ENCODE data around the gene TRIM26. TPM values are rescaled to one million over a fixed set of nuclear protein-coding genes. Genes with fewer than 3 reads are reported as not detected.

The TRIM26 gene
- total and polyA plus RNA-seq, 12 donors, result 18.4 to 49.6 (median 36.9) TPM

DNA sequence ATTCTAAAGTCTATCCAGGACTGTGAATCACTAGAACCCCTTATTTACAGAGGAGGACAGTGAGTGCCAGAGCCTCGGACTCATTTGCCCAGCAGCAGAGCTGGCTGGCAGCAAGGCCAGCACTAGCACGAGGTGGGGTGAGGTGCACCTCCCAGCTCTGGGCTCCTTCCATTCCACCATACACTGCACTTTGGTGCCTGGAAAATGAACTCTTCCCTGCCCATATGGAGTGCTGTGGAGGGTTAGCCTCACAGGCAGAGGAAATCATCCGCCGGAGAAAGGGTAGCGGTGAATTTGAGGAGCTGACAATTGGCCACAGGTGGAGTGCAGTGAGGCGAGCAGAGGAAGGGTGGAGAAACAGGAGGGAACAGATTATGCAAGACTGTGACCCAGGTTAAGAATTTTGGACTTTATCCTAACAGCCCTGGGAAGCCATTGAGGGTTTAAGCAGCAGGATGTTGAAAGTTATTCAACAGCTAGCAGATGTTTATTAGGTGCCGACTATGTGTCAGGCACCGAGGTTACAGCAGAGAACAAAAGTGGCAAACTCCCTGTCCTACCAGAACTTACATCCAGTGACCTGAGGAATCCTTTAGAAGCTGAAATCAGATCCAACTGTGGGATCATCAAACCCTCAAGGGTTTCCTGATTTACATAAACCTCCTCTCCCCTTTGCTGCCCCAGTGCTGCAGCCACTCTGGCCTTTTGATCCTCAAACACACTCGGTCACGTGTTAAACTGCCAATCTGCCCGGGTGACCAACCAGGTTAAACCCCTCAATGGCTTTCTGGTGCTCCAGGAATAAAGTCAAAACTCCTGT lies 6.2 kb downstream of the TRIM26 start:
- Histone ChIP-seq H3K27ac (peak overlapping the region in 4 of 5 donors; percentile 9 to 79 (median 48)), H3K4me3 (no peak overlapping the region), H3K36me3 (replicated peaks in 1 of 2) (no peaks in the 10 kb centered on the region), H3K27me3 (no peaks in the 10 kb centered on the region), H3K9me3 (replicated peaks in 1 of 3) (no peaks in the 10 kb centered on the region), H3K4me1 (replicated peaks in 1 of 2) (peaks cover 27 to 39% of the 10 kb centered on the region in 2 donors)
- peak in 6 of 7 donors; percentile 41 to 73 (median 62) for DNase-seq
- 52 to 66% (median 55%) methylated on average over 8 to 11 of the region's 11 CpGs for WGBS, 4 donors
- intact Hi-C loops (cut with DNase I), result no loop called here
- TF ChIP-seq, protein P1, sequence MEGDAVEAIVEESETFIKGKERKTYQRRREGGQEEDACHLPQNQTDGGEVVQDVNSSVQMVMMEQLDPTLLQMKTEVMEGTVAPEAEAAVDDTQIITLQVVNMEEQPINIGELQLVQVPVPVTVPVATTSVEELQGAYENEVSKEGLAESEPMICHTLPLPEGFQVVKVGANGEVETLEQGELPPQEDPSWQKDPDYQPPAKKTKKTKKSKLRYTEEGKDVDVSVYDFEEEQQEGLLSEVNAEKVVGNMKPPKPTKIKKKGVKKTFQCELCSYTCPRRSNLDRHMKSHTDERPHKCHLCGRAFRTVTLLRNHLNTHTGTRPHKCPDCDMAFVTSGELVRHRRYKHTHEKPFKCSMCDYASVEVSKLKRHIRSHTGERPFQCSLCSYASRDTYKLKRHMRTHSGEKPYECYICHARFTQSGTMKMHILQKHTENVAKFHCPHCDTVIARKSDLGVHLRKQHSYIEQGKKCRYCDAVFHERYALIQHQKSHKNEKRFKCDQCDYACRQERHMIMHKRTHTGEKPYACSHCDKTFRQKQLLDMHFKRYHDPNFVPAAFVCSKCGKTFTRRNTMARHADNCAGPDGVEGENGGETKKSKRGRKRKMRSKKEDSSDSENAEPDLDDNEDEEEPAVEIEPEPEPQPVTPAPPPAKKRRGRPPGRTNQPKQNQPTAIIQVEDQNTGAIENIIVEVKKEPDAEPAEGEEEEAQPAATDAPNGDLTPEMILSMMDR (IDR thresholded peaks at IDR 0.05), result no peak
- no peak for TF ChIP-seq POLR2A (IDR thresholded peaks at IDR 0.05)

DNA sequence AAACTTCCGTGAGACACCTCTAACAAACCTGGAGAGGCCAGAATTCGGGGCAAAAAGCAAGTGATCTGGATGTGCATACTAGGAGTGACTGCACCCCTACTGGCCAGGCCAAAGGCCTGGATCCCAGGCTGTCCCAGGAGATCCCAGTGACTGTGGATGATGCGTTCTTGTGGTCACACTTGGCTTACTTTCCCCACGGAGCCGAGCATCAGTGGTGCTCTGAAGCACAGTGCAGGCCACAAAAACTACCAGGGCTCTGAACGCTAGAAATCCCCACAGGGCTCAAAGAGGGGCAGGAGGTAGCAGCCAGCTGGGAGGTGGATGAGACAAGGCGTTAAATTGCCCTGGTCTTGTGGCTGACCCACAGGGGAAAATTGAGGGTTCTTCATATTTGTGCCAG lies 7.1 kb downstream of the TRIM26 start:
- H3K9me3 ChIP-seq (replicated peaks in 1 of 3), result no peaks in the 10 kb centered on the region
- peak overlapping the region in 3 of 5 donors; percentile 45 to 79 (median 52) for H3K27ac ChIP-seq
- no peak for DNase-seq
- 78 to 96% (median 87%) methylated on average over 6 to 7 of the region's 7 CpGs for WGBS, 4 donors
- no peaks in the 10 kb centered on the region for H3K36me3 ChIP-seq (replicated peaks in 1 of 2)
- intact Hi-C loops (cut with DNase I), result no loop called here
- H3K27me3 ChIP-seq, result no peaks in the 10 kb centered on the region
- no peak overlapping the region for H3K4me3 ChIP-seq
- TF ChIP-seq, protein P1 (IDR thresholded peaks at IDR 0.05), result no peak
- no peak for TF ChIP-seq POLR2A (IDR thresholded peaks at IDR 0.05)
- H3K4me1 ChIP-seq (replicated peaks in 1 of 2), result peaks cover 19 to 39% of the 10 kb centered on the region in 2 donors

DNA sequence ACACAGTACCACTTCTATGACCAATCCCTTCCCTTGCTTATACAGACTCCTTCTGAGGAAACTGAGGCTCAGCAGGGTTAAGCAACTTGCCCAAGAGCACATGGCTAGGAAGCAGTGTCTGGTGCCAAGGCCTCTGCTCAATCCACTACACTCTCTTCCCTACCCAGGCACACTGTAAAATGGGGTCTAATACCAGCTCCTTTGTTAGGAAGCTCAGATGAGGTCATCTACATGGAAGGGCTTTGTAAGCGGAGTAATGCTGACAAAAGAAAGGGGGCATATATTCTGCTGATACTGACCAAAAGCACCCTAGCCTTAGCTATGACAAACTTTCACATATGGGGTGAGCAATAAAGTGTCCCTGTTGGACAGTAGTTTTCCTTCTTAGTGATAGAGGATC lies 9.1 kb downstream of the TRIM26 start:
- Histone ChIP-seq H3K4me3 (no peak overlapping the region), H3K27ac (no peak overlapping the region), H3K27me3 (no peaks in the 10 kb centered on the region), H3K4me1 (replicated peaks in 1 of 2) (peaks cover 19 to 41% of the 10 kb centered on the region in 2 donors), H3K9me3 (replicated peaks in 1 of 3) (no peaks in the 10 kb centered on the region), H3K36me3 (replicated peaks in 1 of 2) (peaks cover 0 to 14% of the 10 kb centered on the region in 2 donors)
- no peak for TF ChIP-seq POLR2A (IDR thresholded peaks at IDR 0.05)
- TF ChIP-seq, protein P1 (IDR thresholded peaks at IDR 0.05), result no peak
- 96 to 100% (median 100%) methylated on average over 1 of the region's 1 CpG for WGBS, 4 donors
- no peak for DNase-seq
- intact Hi-C loops (cut with DNase I), result no loop called here

DNA sequence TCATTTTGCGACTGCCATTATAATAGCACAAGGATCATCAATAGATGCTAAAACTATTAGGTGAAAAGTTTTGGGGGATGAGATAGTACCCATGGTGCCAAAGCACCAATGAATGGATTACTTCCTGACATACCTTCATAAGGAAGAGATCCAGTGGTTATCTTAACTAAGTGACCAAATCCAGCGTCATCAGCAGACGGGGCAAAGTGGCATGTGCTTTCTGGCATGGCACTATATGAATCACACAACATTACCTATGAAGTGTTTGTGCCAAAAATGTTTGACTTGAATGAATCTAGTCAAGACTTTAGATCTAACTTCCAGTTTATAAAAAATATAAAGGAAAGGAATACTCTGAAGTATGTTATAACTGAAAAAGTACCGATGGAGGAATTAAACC lies 10.8 kb downstream of the TRIM26 start:
- WGBS, 4 donors, result 54 to 64% (median 60%) methylated on average over 4 of the region's 4 CpGs
- Histone ChIP-seq H3K9me3 (replicated peaks in 1 of 3) (no peaks in the 10 kb centered on the region), H3K36me3 (replicated peaks in 1 of 2) (peaks cover 0 to 32% of the 10 kb centered on the region in 2 donors), H3K4me3 (no peak overlapping the region), H3K27me3 (no peaks in the 10 kb centered on the region), H3K4me1 (replicated peaks in 1 of 2) (peaks cover 16 to 32% of the 10 kb centered on the region in 2 donors), H3K27ac (peak overlapping the region in 3 of 5 donors; percentile 2 to 76 (median 42))
- intact Hi-C loops (cut with DNase I), result no loop called here
- peak in 1 of 7 donors; percentile 53 for DNase-seq
- TF ChIP-seq, protein P1 (IDR thresholded peaks at IDR 0.05), result no peak
- TF ChIP-seq POLR2A (IDR thresholded peaks at IDR 0.05), result no peak
